A673 (cell line): ENCODE measurements around the gene TRIP4. TPM values are rescaled to one million over a fixed set of nuclear protein-coding genes. Genes with fewer than 3 reads are reported as not detected.

Experiments used
- BruUV-seq: library from RNA; stranded (reverse); fragments of 400-500 nt; replicated peaks from 2 replicates; lab custom pipeline; 2021; lab: Mats Ljungman, UMichigan
- CTCF ChIA-PET: fragments of 300-600 bp; sonication (Branson Sonifier 250); formaldehyde crosslinking; loops from one replicate; lab custom pipeline; 2022; ENCODE audit warnings: antibody characterized with exemption; lab: Charles Lee
- POLR2A ChIA-PET: fragments of 300-600 bp; sonication (Branson Sonifier 250); formaldehyde crosslinking; loops from one replicate; lab custom pipeline; 2022; ENCODE audit warnings: antibody characterized with exemption; ENCODE audit not compliant: low non-redundant PET; lab: Charles Lee
- DNase-seq: peaks from one replicate; pipeline ENCODE4 v3.0.0-alpha.2; 2015; ENCODE audit warnings: low spot score
- H3K27ac ChIP-seq: fragments of 200-600 bp; sonication (generic); 2 replicates; pipeline ENCODE4 v1.5.1; 2016; ENCODE audit warnings: mixed run types, low read depth, mild to moderate bottlenecking, mixed read lengths, antibody characterized with exemption, low read length; ENCODE audit not compliant: poor library complexity, severe bottlenecking
- H3K27me3 ChIP-seq: fragments of 200-600 bp; sonication (generic); replicated peaks from 2 replicates; pipeline ENCODE4 v1.6.1; 2017; ENCODE audit warnings: mixed run types, low read depth, mild to moderate bottlenecking, mixed read lengths, antibody characterized with exemption, low read length; ENCODE audit not compliant: insufficient read depth, poor library complexity
- H3K36me3 ChIP-seq: fragments of 200-600 bp; sonication (generic); 2 replicates; pipeline ENCODE4 v1.6.1; 2016; ENCODE audit warnings: mixed run types, mild to moderate bottlenecking, mixed read lengths, antibody characterized with exemption, low read length; ENCODE audit not compliant: insufficient read depth, poor library complexity, severe bottlenecking
- H3K4me1 ChIP-seq: fragments of 200-600 bp; sonication (generic); 2 replicates; pipeline ENCODE4 v1.6.1; 2017; ENCODE audit warnings: mixed run types, mild to moderate bottlenecking, mixed read lengths, antibody characterized with exemption, low read length; ENCODE audit not compliant: insufficient read depth, poor library complexity, severe bottlenecking
- H3K4me3 ChIP-seq: fragments of 200-600 bp; sonication (generic); 2 replicates; pipeline ENCODE4 v1.5.1; 2016; ENCODE audit warnings: low read depth, mixed run types, mild to moderate bottlenecking, mixed read lengths, low read length; ENCODE audit not compliant: poor library complexity, severe bottlenecking
- H3K9me3 ChIP-seq: fragments of 200-600 bp; sonication (generic); 2 replicates; pipeline ENCODE4 v1.6.1; 2016; ENCODE audit warnings: mixed run types, low read depth, mild to moderate bottlenecking, mixed read lengths, antibody characterized with exemption, low read length; ENCODE audit not compliant: poor library complexity, severe bottlenecking
- EZH2 ChIP-seq: fragments of 200-600 bp; sonication (generic); IDR thresholded peaks from 2 replicates; pipeline ENCODE4 v1.6.1; 2017; ENCODE audit warnings: borderline replicate concordance, low read depth, mild to moderate bottlenecking, mixed read lengths, antibody characterized with exemption, low read length; ENCODE audit not compliant: poor library complexity, severe bottlenecking
- intact Hi-C: fragments of 100-400 bp; cut with micrococcal nuclease; formaldehyde crosslinking; loops from one replicate; pipeline ENCODE4 v1.10.0; 2022; ENCODE audit not compliant: unreplicated experiment
- total RNA-seq: library from RNA; stranded (reverse); gene quantifications from 2 replicates; pipeline ENCODE4 v1.2.3, GENCODE V29; 2021
- TF ChIP-seq, protein P1 (sequence below): fragments of 300-800, 200-600 bp; sonication (generic); conservative IDR thresholded peaks from 2 replicates; pipeline ENCODE4 v1.5.1; 2017; ENCODE audit warnings: low read depth, mild to moderate bottlenecking, antibody characterized with exemption, low read length, moderate library complexity, mixed read lengths

TRIP4 gene
- total RNA-seq, 1 experiment from 2014 or later = 24.9 TPM

DNA sequence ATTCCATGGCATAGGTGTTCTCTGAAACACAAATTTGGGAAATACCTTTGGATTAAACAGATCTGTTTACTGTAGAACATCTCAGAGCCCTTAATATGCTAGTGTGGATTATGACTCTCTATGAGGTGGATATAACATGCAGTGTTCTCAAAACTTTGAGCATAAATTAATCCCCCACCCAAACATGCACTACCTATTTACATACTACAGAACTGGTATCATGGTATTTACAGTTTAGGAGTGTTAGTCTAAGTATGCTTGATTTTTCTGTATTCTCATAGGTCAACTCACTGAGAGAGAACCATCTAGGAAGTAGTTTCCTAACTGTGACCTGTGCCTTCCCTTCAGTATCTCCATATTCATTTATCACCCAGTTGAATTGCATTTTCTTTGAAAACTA lies 41.8 kb downstream of the TRIP4 start:
- Histone ChIP-seq H3K36me3 (peaks cover 8% of the 10 kb centered on the region), H3K9me3 (no peaks in the 10 kb centered on the region), H3K27ac (no peak overlapping the region), H3K4me1 (peaks cover 20% of the 10 kb centered on the region), H3K27me3 (no peaks in the 10 kb centered on the region), H3K4me3 (no peak overlapping the region)
- ChIA-PET POLR2A (interaction anchor here (0.5 kb wide), 1 partner anchor 293 kb away, joined by 5 read pairs; no protein-coding TSS in a partner anchor), CTCF (no interaction called here)
- intact Hi-C loops = loop anchor here (10.0 kb wide), 1 partner anchor 225 kb away; no protein-coding TSS in a partner anchor
- BruUV-seq = no TSS peak
- TF ChIP-seq, protein P1, sequence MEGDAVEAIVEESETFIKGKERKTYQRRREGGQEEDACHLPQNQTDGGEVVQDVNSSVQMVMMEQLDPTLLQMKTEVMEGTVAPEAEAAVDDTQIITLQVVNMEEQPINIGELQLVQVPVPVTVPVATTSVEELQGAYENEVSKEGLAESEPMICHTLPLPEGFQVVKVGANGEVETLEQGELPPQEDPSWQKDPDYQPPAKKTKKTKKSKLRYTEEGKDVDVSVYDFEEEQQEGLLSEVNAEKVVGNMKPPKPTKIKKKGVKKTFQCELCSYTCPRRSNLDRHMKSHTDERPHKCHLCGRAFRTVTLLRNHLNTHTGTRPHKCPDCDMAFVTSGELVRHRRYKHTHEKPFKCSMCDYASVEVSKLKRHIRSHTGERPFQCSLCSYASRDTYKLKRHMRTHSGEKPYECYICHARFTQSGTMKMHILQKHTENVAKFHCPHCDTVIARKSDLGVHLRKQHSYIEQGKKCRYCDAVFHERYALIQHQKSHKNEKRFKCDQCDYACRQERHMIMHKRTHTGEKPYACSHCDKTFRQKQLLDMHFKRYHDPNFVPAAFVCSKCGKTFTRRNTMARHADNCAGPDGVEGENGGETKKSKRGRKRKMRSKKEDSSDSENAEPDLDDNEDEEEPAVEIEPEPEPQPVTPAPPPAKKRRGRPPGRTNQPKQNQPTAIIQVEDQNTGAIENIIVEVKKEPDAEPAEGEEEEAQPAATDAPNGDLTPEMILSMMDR = no peak
- TF ChIP-seq EZH2 = no peak
- DNase-seq = no peak

DNA sequence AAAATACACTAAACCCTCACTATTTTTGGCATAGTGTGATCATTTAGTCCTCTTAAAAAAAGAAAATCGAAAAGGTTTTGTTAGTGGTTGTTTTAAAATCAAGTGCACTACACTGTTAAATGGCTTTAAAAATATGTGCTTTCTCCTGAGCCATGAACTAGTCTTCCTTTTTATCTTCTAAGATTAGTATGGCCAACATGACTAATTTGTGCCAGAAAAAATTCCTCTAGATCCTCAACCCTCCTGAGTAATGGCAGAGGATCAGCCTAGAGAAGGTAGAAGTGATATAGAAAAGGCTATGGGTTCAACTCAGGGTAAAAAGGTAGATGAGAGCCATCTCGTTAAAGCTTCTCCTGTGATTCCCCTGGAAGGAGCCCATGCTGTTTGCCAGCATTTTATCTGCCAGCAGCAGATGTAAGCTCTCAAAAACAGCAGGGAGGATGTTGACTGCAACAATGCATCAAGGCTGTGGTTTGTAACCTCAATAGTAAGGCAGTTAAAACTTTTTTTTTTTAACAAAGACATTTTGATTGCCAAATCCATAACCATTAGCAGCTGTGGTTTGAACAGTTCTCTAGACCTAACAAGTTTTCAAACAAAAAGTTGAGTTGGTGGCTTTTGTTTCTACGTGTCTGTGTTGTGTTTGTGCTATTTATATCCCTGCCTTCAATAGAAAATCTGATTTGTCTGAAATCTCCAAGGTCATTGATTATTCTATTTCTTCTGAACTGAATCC lies 42.5 kb downstream of the TRIP4 start:
- Histone ChIP-seq H3K4me3 (no peak overlapping the region), H3K36me3 (peaks cover 7% of the 10 kb centered on the region), H3K4me1 (peaks cover 20% of the 10 kb centered on the region), H3K27me3 (no peaks in the 10 kb centered on the region), H3K27ac (peak overlapping the region; percentile 1), H3K9me3 (no peaks in the 10 kb centered on the region)
- POLR2A ChIA-PET = interaction anchor here (0.5 kb wide), 1 partner anchor 292 kb away, joined by 5 read pairs; no protein-coding TSS in a partner anchor
- no peak for TF ChIP-seq EZH2
- TF ChIP-seq, protein P1 = no peak
- CTCF ChIA-PET = interaction anchor here (0.7 kb wide), 1 partner anchor 54 kb away, joined by 3 read pairs; no protein-coding TSS in a partner anchor
- peak; percentile 93 for DNase-seq
- no TSS peak for BruUV-seq
- intact Hi-C loops = loop anchor here (10.0 kb wide), 1 partner anchor 225 kb away; no protein-coding TSS in a partner anchor

DNA sequence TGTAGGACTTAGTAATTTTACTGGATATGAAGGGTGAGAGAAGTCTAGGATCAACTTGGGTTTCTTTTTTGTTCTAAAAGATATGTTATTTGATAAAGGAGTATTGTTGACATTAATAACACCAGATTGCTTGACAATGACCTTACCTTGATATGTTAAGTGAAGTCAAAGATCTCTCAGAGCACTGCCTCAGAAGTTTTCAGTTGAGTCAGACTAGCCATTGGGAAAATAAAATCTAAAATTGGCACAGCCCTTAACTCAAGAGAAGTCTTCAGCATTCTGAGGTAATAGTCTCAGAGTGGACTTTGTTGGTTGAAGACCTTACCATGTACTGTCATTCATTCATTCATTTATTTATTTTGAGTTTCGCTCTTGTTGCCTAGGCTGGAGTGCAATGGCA lies 50.3 kb downstream of the TRIP4 start:
- Histone ChIP-seq H3K27ac (no peak overlapping the region), H3K27me3 (no peaks in the 10 kb centered on the region), H3K4me1 (no peaks in the 10 kb centered on the region), H3K36me3 (no peaks in the 10 kb centered on the region), H3K9me3 (no peaks in the 10 kb centered on the region), H3K4me3 (no peak overlapping the region)
- ChIA-PET POLR2A (no interaction called here), CTCF (no interaction called here)
- intact Hi-C loops = no loop called here
- no peak for DNase-seq
- BruUV-seq = no TSS peak
- TF ChIP-seq, protein P1 = no peak
- no peak for TF ChIP-seq EZH2
